Rectal smooth muscle tissue (tissue), 1 donor: ENCODE results near the gene PILRA.

ENCODE experiments used
- H3K27ac ChIP-seq: one replicate; pipeline ENCODE4 v1.7.0; 2013; ENCODE audit warnings: low read depth, low read length, inconsistent platforms
- H3K27me3 ChIP-seq: one replicate; pipeline ENCODE4 v1.7.0; 2013; ENCODE audit warnings: low read length; ENCODE audit not compliant: control insufficient read depth, insufficient read depth
- H3K36me3 ChIP-seq: one replicate; pipeline ENCODE4 v1.7.0; 2013; ENCODE audit warnings: low read length; ENCODE audit not compliant: control insufficient read depth, insufficient read depth
- H3K4me1 ChIP-seq: one replicate; pipeline ENCODE4 v1.7.0; 2013; ENCODE audit warnings: low read length; ENCODE audit not compliant: control insufficient read depth, insufficient read depth
- H3K4me3 ChIP-seq: one replicate; pipeline ENCODE4 v1.7.0; 2013; ENCODE audit warnings: low read length
- H3K9ac ChIP-seq: one replicate; pipeline ENCODE4 v1.7.0; 2013; ENCODE audit warnings: low read length

Gene PILRA

DNA sequence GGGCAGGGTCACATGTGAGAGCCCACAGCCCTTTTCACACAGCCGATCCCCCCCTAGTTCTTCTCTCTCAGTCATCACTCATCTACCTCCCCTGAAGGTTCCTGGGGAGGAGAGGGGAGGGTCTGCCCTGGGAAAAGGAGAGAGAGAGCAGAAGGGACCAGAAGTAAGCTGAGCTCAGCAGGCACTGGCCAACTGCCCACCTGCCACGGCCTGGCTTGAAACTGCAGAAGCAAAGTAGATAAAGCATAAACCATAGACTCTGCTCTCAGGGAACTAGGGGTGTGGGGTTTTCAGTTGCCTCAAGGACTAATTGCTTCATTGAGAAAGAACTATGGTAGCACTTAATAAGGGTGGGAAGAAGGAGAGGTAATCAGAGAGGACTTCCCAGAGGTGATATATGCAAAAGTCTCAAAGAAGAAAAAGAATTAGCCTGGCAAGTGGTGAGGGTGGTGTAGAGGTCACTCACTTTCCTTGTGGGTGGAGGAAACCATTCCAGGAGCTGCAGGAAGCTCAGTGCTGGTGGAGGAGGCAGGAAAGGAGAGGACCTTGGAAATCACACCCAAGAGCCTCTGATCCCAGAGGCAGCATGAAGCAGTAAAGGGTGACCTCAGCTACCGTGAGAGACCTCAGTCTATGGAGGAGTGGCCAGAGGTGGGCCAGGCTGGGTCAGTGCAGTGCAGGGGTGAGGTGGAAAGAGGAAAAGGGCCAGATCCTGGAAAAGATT lies 17.2 kb downstream of the PILRA start:
- H3K27ac ChIP-seq: no peak overlapping the region
- H3K36me3 ChIP-seq: no peaks in the 10 kb centered on the region
- no peak overlapping the region for H3K4me3 ChIP-seq
- H3K9ac ChIP-seq: no peak overlapping the region
- H3K4me1 ChIP-seq: no peaks in the 10 kb centered on the region
- no peaks in the 10 kb centered on the region for H3K27me3 ChIP-seq

DNA sequence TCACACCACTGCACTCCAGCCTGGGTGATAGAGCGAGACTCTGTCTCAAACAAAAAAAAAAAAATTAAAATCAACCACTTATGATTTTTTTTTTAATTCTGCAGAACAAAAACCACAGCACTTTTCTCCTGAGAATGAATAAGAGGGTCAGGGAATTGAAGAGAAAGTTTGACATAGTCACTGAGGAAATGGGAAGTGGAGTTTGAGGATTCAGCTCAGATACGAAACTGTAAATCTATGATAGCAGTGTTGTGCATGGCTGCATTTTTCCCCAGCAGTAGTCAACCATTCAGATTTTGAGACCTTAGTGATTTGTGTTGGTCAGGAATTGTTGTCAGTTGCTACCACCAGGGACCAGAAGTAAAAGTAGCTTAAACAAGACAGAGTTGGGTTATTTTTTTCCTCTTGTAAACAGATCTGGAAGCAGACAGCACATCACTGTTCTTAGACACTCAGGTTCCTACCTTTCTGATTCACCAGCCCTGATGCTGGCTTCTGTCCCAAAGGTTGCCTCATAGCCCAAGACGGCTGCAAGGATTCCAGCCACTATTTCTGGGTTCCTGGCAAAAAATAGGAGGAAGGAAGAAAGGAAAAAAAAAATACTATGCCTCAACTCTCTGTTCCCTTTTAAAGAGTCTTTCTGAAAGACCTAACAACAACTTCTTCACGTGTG lies 20.1 kb downstream of the PILRA start:
- no peak overlapping the region for H3K27ac ChIP-seq
- H3K9ac ChIP-seq: no peak overlapping the region
- no peak overlapping the region for H3K4me3 ChIP-seq
- H3K36me3 ChIP-seq: no peaks in the 10 kb centered on the region
- no peaks in the 10 kb centered on the region for H3K4me1 ChIP-seq
- no peaks in the 10 kb centered on the region for H3K27me3 ChIP-seq

DNA sequence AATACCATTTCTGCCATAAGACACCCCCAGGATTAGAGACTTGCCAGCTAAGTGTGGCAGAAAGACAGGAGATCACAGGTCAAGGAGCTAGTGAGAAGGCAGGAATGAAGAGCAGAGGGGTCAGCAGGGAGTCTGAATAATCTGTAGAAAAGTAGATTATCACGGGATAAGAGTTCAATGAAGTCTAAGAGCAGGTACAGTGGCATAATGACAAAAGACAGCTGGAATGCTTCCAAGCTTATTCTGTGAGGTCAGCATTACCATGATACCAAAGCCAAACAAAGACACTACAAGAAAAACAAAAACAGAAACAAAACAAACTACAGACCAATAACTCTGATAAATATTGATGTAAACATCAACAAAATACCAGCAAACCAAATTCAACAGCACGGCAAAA lies 20.8 kb downstream of the PILRA start:
- Histone ChIP-seq H3K27me3 (no peaks in the 10 kb centered on the region), H3K4me3 (no peak overlapping the region), H3K36me3 (no peaks in the 10 kb centered on the region), H3K27ac (no peak overlapping the region), H3K4me1 (no peaks in the 10 kb centered on the region), H3K9ac (no peak overlapping the region)

DNA sequence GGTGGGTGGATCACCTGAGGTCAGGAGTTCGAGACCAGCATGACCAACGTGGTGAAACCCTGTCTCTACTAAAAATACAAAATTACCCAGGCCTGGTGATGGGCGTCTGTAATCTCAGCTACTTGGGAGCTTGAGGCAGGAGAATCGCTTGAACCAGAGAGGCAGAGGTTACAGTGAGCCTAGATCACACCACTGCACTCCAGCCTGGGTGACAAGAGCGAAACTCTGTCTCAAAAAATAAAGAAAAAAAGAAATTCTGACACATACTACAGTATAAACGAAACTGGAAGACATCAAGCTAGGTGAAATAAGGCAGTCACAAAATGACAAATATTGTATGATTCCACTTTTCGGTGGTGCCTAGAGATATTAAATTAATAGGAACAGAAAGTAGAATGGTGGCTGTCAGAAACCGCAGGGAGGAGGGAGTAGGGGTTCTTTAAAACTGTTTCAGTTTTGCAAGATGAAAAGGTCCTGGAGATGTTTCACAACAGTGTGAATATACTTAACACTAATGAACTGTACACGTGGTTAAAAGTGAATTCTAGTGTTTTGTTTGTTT lies 23.2 kb downstream of the PILRA start:
- H3K4me3 ChIP-seq: no peak overlapping the region
- H3K27me3 ChIP-seq: no peaks in the 10 kb centered on the region
- no peaks in the 10 kb centered on the region for H3K36me3 ChIP-seq
- H3K4me1 ChIP-seq: no peaks in the 10 kb centered on the region
- H3K27ac ChIP-seq: no peak overlapping the region
- no peak overlapping the region for H3K9ac ChIP-seq

DNA sequence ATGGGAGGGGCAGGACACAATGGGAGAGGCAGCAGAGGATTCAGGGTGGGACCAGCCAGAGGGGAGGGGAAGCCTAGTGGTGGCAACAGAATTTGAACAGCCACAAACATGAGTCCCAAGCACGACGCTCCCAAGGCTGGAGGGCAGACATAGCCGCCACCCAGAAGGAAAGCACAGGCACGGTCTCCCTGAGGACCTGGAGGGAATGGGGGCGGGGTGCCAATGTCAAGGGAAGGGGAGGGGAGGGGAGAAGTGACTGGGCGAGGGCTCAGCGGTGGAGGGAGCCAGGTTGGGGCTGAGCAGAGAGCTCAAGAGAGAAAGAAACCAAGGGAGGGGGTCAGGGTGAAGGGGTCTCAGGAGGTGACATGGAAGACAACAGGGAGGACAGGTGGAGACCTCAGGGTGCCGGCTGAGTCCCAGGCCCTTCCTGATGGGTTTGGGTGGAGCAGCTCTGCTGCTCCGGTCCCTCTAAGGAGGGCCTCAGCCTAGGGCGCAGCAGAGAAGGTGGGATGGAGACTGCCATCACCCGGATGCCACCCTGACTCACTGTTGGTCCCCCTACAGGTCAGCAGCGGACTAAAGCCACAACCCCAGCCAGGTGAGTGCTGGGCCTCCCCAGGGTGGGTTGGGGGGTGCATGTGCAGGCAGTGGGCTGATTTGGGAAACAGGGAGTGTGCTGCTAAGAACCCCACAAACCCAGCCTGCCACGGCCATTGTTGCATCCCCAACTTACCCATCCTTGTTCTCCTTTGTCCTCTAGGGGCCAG lies 24.2 kb downstream of the PILRA start:
- Histone ChIP-seq H3K27me3 (no peaks in the 10 kb centered on the region), H3K4me3 (no peak overlapping the region), H3K4me1 (no peaks in the 10 kb centered on the region), H3K9ac (no peak overlapping the region), H3K27ac (no peak overlapping the region), H3K36me3 (no peaks in the 10 kb centered on the region)

DNA sequence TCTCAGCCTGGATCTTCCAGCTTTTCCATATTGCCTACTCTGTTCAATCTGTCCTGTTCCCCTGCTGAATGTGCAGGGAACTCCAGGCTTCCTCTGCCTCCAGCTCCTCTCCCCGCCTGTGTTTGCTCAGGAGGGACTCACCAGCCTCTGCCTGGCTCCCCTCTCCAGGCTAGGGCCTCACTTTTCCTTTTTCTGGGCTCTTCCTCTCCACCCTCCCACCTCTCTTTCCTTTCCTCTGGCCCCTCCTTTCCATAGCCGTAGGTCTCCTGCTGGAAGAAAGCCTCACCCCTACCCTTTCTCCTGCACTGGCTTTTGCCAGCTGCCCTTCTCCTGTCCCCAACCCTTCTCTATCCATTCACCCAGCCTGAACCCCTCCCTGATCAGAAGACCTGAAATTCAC lies 25.0 kb downstream of the PILRA start:
- Histone ChIP-seq H3K4me1 (no peaks in the 10 kb centered on the region), H3K27me3 (no peaks in the 10 kb centered on the region), H3K36me3 (no peaks in the 10 kb centered on the region), H3K4me3 (no peak overlapping the region), H3K9ac (no peak overlapping the region), H3K27ac (no peak overlapping the region)

DNA sequence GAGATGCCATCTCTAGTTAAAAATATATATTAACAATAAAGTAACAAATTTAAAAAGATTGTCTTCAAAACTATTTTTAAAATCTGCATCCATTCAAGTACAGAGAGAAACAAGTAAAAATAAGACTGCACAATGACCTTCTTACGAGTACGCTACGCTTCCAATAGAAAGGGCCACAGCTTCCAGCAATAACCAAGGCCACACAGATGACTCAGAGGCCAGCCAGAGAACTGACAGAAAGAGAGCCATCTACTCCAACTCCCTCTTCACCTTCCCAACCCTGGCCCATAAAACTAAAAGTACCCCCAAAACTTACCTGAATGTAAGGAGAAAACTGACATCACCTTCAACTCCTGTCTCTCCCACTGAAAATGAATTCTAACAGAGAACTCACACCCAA lies 26.8 kb downstream of the PILRA start:
- Histone ChIP-seq H3K4me1 (no peaks in the 10 kb centered on the region), H3K9ac (no peak overlapping the region), H3K36me3 (no peaks in the 10 kb centered on the region), H3K4me3 (no peak overlapping the region), H3K27me3 (no peaks in the 10 kb centered on the region), H3K27ac (no peak overlapping the region)

DNA sequence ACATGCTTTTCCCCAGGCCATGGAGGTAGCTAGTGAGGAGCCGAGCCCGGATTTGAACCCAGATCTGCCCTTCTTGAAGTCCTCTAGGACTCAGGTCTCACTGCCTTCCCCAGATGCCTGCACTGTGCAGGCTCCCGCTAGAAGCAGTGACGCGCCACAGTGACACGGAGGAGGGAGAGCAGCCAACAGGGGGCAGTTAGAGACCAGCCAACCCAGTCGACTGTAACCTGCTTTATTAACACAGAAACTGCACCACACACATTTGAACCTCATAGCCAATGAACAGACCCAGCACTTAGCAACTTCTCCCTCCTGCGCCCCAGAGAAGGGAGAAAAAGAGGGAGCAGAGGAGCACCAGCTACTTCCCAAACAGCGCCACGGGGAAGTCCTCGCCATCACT lies 27.4 kb downstream of the PILRA start:
- no peaks in the 10 kb centered on the region for H3K36me3 ChIP-seq
- H3K9ac ChIP-seq: no peak overlapping the region
- no peaks in the 10 kb centered on the region for H3K27me3 ChIP-seq
- no peak overlapping the region for H3K27ac ChIP-seq
- no peak overlapping the region for H3K4me3 ChIP-seq
- H3K4me1 ChIP-seq: no peaks in the 10 kb centered on the region

DNA sequence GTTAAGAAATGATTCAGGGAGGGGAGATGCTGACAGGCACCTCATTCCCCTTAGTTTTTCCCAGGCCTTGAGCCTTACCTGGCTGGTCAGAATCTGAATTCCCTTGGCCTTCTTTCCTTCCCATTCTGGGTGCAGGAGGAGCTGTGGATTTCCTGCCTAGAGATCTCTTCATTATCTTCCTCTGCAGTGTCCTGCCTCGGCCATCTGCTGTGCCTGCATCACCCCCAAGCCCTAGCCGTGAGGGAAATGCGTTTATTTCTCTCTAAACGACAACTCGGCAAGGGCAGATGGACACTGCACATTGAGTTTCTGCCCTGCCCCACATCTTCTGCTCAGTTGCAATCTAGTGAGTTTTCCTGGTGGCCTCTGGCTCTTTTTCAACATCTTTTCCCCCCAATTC lies 28.5 kb downstream of the PILRA start:
- Histone ChIP-seq H3K4me1 (no peaks in the 10 kb centered on the region), H3K4me3 (no peak overlapping the region), H3K27me3 (no peaks in the 10 kb centered on the region), H3K36me3 (no peaks in the 10 kb centered on the region), H3K9ac (no peak overlapping the region), H3K27ac (no peak overlapping the region)

DNA sequence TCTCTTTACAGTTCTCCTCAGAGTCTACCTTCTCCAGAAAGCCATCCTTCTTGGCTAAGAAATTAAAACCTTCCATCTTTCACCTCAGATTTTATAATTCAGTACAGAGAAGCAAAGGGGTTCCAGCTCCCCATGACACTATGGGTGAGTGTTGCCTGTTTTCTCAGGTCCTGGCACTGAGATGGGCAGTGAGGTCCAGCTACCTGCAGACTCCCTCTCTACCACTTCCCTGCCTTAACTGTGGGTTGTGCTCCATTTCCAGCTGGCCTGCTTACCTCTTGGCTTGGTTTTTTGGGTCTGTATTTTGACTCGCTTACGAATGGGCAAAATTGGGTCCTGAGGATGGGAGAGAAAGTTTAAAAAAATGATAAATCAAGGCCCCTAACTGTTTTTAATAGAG lies 29.0 kb downstream of the PILRA start:
- no peak overlapping the region for H3K4me3 ChIP-seq
- H3K27ac ChIP-seq: no peak overlapping the region
- no peaks in the 10 kb centered on the region for H3K36me3 ChIP-seq
- no peak overlapping the region for H3K9ac ChIP-seq
- H3K4me1 ChIP-seq: no peaks in the 10 kb centered on the region
- no peaks in the 10 kb centered on the region for H3K27me3 ChIP-seq

DNA sequence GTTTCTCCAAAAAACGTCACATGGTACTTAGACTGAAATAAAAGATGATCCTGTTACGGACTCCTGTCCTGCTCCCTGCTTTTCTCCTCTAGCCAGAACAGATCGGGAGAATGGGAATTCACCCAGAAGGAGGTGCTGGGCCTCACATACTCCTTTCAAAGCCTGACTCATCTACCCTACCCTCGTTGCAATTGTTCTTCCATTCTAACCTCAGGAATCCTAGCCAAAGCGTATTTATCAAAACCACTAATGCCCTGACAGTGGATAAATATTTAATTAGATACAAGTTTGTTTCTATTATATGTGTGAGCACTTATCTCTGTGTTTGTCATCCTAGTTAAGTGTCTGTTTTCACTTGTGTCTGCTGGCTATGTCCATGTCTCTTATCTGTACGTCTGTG lies 33.5 kb downstream of the PILRA start:
- no peak overlapping the region for H3K27ac ChIP-seq
- no peaks in the 10 kb centered on the region for H3K36me3 ChIP-seq
- no peak overlapping the region for H3K9ac ChIP-seq
- no peaks in the 10 kb centered on the region for H3K27me3 ChIP-seq
- no peaks in the 10 kb centered on the region for H3K4me1 ChIP-seq
- no peak overlapping the region for H3K4me3 ChIP-seq

DNA sequence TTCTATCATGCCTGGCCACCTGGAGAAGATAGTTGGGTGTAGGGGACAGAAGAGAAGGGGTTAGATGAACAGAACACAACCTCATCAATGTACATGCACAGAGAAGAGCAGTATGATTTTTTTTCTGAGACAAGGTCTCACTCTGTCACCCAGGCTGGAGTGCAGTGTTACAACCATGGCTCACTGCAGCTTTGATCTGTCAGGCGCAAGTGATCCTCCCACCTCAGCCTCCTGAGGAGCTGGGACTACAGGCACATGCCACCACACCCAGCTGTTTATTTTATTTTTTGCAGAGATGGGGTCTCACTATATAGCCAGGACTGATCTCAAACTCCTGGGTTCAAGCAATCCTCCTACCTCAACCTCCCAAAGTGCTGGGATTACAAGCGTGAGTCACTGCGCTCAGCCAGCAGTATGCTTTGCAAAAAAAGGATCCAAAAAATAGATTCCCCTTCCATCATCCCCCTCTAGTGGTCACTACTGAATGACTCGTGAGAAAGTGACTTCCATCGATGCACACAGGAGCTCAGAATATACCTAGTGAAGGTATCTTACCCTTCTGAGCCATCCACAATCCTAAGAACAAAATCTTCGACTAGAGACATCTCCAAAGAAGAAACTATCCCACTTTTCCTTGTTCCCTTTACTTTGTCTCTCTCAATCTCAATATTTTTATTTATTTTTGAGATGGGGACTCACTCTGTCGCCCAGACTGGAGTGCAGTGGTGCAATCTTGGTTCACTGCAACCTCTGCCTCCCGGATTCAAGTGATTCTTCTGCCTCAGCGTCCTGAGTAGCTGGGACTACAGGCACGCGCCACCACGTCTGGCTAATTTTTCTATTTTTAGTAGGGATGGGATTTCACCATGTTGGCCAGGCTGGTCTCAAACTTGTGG lies 34.2 kb downstream of the PILRA start:
- Histone ChIP-seq H3K9ac (no peak overlapping the region), H3K27ac (no peak overlapping the region), H3K4me3 (no peak overlapping the region), H3K36me3 (no peaks in the 10 kb centered on the region), H3K4me1 (no peaks in the 10 kb centered on the region), H3K27me3 (no peaks in the 10 kb centered on the region)
